ENCODE results near the gene ACER3. TPM values are rescaled to one million over a fixed set of nuclear protein-coding genes. Genes with fewer than 3 reads are reported as not detected.

ACER3 gene
- total and polyA plus RNA-seq, 2 experiments from 2014 or later = 6.2 to 26.5 TPM

DNA sequence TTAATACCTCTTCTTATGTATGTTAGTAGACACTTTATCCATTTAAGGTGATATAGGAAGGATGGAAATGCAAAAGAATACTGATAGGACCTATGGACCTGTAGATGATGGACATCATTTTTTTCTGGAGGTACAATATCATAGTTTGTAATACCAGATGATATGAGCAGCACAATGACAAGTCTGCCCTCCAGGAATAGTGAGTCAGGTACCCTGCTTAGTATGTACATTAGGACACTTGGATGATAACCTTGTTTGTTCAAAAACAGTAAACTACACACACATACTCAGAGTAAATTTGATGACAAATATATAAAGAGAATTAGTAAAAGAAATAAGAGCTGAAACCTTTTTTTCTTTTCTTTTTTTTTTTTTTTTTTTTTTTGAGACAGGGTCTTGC is 114.8 kb downstream of the ACER3 start:
- Histone ChIP-seq H3K4me1 (ENCODE audit: insufficient read depth) (no peaks in the 10 kb centered on the region), H3K27me3 (ENCODE audit: insufficient read depth) (no peaks in the 10 kb centered on the region), H3K79me2 (replicated peaks; ENCODE audit: insufficient read depth) (no peaks in the 10 kb centered on the region), H3K9me2 (ENCODE audit: insufficient read depth) (0 out of 2 replicates have a peak, but pooled peaks cover 4% of the 10 kb centered on the region), H3F3A (replicated peaks; ENCODE audit: low read depth) (no peaks in the 10 kb centered on the region), H3K27ac (ENCODE audit: low read depth) (no peak overlapping the region), H3K36me3 (ENCODE audit: insufficient read depth) (no peaks in the 10 kb centered on the region), H3K4me2 (no peak overlapping the region), H2AFZ (no peak overlapping the region), H4K20me1 (replicated peaks; ENCODE audit: insufficient read depth) (no peaks in the 10 kb centered on the region), H3K4me3 (no peak overlapping the region)
- ATAC-seq = no peak
- Mint-ChIP-seq H3K27ac (no peak overlapping the region), H3K36me3 (ENCODE audit: low read depth) (peaks cover 35% of the 10 kb centered on the region), H3K9me3 (peaks cover 24% of the 10 kb centered on the region), H3K27me3 (ENCODE audit: insufficient read depth, low read depth, poor library complexity) (no peaks in the 10 kb centered on the region), H3K4me1 (no peaks in the 10 kb centered on the region), H3K4me3 (no peak overlapping the region)
- no peak for TF ChIP-seq ZNF114 (CRISPR knock-in tag; IDR thresholded peaks at IDR 0.05)
- TF ChIP-seq STAT1 (IDR thresholded peaks at IDR 0.05; ENCODE audit: unreplicated experiment) = no peak
- TF ChIP-seq CREB1 (CRISPR knock-in tag; IDR thresholded peaks at IDR 0.05; ENCODE audit: low read depth) = no peak
- no peak for TF ChIP-seq EZH2 (IDR thresholded peaks at IDR 0.05; ENCODE audit: low read depth, unreplicated experiment)
- TF ChIP-seq EZH2phosphoT487 (IDR thresholded peaks at IDR 0.05; ENCODE audit: unreplicated experiment) = no peak
- TF ChIP-seq, protein P1, sequence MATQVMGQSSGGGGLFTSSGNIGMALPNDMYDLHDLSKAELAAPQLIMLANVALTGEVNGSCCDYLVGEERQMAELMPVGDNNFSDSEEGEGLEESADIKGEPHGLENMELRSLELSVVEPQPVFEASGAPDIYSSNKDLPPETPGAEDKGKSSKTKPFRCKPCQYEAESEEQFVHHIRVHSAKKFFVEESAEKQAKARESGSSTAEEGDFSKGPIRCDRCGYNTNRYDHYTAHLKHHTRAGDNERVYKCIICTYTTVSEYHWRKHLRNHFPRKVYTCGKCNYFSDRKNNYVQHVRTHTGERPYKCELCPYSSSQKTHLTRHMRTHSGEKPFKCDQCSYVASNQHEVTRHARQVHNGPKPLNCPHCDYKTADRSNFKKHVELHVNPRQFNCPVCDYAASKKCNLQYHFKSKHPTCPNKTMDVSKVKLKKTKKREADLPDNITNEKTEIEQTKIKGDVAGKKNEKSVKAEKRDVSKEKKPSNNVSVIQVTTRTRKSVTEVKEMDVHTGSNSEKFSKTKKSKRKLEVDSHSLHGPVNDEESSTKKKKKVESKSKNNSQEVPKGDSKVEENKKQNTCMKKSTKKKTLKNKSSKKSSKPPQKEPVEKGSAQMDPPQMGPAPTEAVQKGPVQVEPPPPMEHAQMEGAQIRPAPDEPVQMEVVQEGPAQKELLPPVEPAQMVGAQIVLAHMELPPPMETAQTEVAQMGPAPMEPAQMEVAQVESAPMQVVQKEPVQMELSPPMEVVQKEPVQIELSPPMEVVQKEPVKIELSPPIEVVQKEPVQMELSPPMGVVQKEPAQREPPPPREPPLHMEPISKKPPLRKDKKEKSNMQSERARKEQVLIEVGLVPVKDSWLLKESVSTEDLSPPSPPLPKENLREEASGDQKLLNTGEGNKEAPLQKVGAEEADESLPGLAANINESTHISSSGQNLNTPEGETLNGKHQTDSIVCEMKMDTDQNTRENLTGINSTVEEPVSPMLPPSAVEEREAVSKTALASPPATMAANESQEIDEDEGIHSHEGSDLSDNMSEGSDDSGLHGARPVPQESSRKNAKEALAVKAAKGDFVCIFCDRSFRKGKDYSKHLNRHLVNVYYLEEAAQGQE (IDR thresholded peaks at IDR 0.05; ENCODE audit: unreplicated experiment) = no peak
- no peak for TF ChIP-seq JUNB (IDR thresholded peaks at IDR 0.05; ENCODE audit: unreplicated experiment)
- DNase-seq (ENCODE audit: low spot score) = no peak

DNA sequence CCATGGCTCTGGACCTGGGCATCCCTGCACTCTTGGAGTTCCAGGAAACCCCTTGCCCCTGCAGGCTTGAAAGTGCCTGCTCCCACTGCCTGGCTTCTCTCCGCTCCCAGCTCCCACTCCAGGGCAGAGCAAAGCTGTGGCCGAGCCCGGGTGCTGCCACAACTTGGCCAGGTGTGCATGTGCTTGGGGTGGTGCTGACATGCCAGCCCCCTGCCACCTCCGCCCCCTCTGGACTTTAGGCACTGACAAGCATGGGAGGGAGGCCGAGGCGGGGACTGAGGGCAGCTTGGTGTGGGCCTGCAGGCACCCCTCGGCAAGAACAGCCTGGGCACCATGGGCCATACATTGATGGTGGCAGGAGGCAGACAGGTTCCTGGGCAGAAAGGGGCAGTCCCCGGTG is 117.1 kb downstream of the ACER3 start:
- peaks cover 16% of the 10 kb centered on the region for H3K9me3 Mint-ChIP-seq
- no peak overlapping the region for H3K27ac Mint-ChIP-seq
- H3K4me3 ChIP-seq = no peak overlapping the region
- H3K27me3 ChIP-seq (ENCODE audit: insufficient read depth) = no peaks in the 10 kb centered on the region
- H3F3A ChIP-seq (replicated peaks; ENCODE audit: low read depth) = no peaks in the 10 kb centered on the region
- DNase-seq (ENCODE audit: low spot score) (no peak), ATAC-seq (no peak)
- no peaks in the 10 kb centered on the region for H4K20me1 ChIP-seq (replicated peaks; ENCODE audit: insufficient read depth)
- H3K36me3 Mint-ChIP-seq (ENCODE audit: low read depth) = peaks cover 24% of the 10 kb centered on the region
- H3K4me1 ChIP-seq (ENCODE audit: insufficient read depth) = no peaks in the 10 kb centered on the region
- no peaks in the 10 kb centered on the region for H3K27me3 Mint-ChIP-seq (ENCODE audit: insufficient read depth, low read depth, poor library complexity)
- H3K9me2 ChIP-seq (ENCODE audit: insufficient read depth) = no peaks in the 10 kb centered on the region
- no peak overlapping the region for H3K4me3 Mint-ChIP-seq
- H2AFZ ChIP-seq = no peak overlapping the region
- H3K79me2 ChIP-seq (replicated peaks; ENCODE audit: insufficient read depth) = no peaks in the 10 kb centered on the region
- no peaks in the 10 kb centered on the region for H3K36me3 ChIP-seq (ENCODE audit: insufficient read depth)
- H3K4me1 Mint-ChIP-seq = no peaks in the 10 kb centered on the region
- no peak overlapping the region for H3K4me2 ChIP-seq
- no peak overlapping the region for H3K27ac ChIP-seq (ENCODE audit: low read depth)
- TF ChIP-seq EZH2 (IDR thresholded peaks at IDR 0.05; ENCODE audit: low read depth, unreplicated experiment) (no peak), ZNF114 (CRISPR knock-in tag; IDR thresholded peaks at IDR 0.05) (no peak), POLR2AphosphoS5 (IDR thresholded peaks at IDR 0.05; ENCODE audit: low read depth) (no peak), STAT1 (IDR thresholded peaks at IDR 0.05; ENCODE audit: unreplicated experiment) (no peak), EZH2phosphoT487 (IDR thresholded peaks at IDR 0.05; ENCODE audit: unreplicated experiment) (no peak)
- TF ChIP-seq, protein P2, sequence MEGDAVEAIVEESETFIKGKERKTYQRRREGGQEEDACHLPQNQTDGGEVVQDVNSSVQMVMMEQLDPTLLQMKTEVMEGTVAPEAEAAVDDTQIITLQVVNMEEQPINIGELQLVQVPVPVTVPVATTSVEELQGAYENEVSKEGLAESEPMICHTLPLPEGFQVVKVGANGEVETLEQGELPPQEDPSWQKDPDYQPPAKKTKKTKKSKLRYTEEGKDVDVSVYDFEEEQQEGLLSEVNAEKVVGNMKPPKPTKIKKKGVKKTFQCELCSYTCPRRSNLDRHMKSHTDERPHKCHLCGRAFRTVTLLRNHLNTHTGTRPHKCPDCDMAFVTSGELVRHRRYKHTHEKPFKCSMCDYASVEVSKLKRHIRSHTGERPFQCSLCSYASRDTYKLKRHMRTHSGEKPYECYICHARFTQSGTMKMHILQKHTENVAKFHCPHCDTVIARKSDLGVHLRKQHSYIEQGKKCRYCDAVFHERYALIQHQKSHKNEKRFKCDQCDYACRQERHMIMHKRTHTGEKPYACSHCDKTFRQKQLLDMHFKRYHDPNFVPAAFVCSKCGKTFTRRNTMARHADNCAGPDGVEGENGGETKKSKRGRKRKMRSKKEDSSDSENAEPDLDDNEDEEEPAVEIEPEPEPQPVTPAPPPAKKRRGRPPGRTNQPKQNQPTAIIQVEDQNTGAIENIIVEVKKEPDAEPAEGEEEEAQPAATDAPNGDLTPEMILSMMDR (conservative IDR thresholded peaks at IDR 0.05; ENCODE audit: low read depth in 2 of 2) = no peak
- TF ChIP-seq, protein P3, sequence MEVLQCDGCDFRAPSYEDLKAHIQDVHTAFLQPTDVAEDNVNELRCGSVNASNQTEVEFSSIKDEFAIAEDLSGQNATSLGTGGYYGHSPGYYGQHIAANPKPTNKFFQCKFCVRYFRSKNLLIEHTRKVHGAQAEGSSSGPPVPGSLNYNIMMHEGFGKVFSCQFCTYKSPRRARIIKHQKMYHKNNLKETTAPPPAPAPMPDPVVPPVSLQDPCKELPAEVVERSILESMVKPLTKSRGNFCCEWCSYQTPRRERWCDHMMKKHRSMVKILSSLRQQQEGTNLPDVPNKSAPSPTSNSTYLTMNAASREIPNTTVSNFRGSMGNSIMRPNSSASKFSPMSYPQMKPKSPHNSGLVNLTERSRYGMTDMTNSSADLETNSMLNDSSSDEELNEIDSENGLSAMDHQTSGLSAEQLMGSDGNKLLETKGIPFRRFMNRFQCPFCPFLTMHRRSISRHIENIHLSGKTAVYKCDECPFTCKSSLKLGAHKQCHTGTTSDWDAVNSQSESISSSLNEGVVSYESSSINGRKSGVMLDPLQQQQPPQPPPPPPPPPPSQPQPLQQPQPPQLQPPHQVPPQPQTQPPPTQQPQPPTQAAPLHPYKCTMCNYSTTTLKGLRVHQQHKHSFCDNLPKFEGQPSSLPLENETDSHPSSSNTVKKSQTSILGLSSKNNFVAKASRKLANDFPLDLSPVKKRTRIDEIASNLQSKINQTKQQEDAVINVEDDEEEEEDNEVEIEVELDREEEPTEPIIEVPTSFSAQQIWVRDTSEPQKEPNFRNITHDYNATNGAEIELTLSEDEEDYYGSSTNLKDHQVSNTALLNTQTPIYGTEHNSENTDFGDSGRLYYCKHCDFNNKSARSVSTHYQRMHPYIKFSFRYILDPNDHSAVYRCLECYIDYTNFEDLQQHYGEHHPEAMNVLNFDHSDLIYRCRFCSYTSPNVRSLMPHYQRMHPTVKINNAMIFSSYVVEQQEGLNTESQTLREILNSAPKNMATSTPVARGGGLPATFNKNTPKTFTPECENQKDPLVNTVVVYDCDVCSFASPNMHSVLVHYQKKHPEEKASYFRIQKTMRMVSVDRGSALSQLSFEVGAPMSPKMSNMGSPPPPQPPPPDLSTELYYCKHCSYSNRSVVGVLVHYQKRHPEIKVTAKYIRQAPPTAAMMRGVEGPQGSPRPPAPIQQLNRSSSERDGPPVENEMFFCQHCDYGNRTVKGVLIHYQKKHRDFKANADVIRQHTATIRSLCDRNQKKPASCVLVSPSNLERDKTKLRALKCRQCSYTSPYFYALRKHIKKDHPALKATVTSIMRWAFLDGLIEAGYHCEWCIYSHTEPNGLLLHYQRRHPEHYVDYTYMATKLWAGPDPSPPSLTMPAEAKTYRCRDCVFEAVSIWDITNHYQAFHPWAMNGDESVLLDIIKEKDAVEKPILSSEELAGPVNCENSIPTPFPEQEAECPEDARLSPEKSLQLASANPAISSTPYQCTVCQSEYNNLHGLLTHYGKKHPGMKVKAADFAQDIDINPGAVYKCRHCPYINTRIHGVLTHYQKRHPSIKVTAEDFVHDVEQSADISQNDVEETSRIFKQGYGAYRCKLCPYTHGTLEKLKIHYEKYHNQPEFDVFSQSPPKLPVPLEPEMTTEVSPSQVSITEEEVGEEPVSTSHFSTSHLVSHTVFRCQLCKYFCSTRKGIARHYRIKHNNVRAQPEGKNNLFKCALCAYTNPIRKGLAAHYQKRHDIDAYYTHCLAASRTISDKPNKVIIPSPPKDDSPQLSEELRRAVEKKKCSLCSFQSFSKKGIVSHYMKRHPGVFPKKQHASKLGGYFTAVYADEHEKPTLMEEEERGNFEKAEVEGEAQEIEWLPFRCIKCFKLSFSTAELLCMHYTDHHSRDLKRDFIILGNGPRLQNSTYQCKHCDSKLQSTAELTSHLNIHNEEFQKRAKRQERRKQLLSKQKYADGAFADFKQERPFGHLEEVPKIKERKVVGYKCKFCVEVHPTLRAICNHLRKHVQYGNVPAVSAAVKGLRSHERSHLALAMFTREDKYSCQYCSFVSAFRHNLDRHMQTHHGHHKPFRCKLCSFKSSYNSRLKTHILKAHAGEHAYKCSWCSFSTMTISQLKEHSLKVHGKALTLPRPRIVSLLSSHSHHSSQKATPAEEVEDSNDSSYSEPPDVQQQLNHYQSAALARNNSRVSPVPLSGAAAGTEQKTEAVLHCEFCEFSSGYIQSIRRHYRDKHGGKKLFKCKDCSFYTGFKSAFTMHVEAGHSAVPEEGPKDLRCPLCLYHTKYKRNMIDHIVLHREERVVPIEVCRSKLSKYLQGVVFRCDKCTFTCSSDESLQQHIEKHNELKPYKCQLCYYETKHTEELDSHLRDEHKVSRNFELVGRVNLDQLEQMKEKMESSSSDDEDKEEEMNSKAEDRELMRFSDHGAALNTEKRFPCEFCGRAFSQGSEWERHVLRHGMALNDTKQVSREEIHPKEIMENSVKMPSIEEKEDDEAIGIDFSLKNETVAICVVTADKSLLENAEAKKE (CRISPR knock-in tag; IDR thresholded peaks at IDR 0.05) = no peak
